GOT3 (cell line): ENCODE data around the gene PRC1.

Source experiments
- DNase-seq: peaks from one replicate; lab custom pipeline; 2025; ENCODE audit warnings: mixed read lengths; lab: John Stamatoyannopoulos, UW

Gene PRC1

DNA sequence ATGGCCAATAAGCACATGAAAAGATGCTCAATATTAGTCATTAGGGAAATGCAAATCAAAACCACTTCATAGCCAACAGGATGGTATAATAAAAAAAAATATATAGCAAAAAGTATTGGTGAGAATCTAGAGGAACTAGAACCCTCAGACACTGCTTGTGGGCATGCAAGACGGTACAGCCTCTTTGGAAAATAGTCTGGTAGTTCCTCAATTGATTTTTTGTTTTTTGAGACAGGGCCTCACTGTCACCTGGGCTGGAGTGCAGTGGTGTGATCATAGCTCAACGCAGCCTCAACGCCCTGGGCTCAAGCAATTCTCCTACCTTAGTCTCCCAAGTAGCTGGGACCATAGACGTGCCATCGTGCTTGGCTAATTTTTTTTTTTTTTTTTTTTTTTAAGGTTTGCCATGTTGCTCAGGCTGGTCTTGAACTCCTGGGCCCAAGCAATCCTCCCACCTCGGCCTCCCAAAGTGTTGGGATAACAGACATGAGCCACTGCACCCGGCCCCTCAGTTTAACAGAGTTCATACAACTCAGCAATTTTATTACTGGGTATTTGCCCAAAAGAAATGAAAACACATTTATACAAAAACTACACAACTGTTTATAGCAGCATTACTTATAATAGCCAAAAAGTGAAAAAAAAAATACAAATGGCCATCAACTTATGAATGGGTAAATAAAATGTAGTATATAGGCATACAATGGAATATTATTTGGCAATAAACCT lies 5.1 kb downstream of the PRC1 start:
- DNase-seq = no peak

DNA sequence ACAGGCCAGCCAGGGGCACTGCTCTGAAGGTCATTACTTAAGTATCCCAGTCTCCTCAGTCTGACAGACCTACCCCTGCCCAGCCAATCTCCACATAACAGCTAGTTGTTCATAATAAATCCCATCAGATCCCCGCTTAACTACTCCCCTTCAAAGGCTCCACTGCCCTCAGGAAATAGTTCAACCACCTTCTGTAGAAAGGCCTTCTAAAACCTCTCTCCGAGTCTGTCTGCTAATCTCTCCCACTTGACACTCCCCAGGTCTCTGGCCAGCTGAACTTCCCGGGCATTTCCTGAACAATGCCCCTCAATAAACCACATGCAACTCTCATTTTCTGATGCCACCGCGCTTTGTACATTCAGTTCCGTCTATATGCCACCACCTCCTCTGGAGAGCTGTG lies 6.0 kb downstream of the PRC1 start:
- no peak for DNase-seq

DNA sequence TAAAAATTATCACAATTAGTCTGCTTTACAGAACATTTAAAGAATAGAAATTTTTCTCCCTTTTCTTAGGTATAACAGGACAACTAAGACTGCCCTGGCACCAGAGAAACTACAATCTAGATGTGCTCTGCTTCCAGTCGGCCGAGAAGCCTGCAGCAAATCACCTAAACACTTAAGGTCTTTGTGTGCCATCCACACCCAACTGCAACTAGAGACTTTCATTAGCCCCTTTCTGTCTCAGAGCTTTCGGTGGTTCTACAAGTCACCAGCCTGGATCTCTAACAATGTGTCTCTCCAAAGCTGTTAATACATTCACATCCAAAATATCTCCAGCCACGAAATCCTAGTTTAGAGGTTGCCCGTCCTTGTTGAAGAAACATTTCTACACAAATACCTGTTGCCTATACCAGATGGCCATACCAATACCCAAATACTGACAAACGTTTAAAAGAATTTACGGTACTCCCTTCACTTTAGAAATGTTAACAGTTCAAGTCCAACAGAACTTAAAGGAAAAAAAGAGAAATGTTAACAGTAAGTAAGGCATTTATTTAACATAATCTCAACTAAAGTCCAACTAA lies 6.7 kb downstream of the PRC1 start:
- no peak for DNase-seq

DNA sequence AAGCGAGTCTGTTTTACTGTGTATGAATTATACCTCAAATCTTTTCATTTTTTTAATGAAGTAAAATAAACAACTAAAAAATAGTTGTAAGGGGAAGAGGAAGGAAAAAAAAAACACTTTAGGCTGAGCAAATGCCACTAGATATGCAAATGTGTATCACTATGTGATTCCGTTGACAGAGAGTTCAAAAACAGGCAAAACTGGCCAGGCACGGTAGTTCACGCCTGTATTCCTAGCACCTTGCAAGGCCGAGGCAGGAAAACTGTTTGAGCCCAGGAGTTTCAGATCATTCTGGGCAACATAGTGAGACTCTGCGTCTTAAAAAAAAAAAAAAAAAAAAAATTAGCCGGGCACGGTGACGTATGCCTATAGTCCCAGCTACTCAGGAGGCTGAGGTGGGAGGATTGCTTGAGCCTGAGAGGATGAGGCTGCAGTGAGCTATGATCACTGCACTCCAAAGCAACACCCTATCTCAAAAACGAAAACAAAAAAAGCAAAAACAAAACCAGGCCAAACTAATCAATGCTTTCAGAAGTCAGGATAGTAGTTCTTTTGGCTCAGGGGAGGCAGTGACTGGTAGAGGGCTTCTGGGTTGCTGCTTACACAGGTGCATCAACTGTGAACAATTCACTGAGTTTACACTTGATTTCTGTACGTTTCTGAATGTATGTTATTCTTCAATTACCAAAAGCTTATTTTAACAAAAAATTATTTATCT lies 7.4 kb downstream of the PRC1 start:
- DNase-seq = no peak

DNA sequence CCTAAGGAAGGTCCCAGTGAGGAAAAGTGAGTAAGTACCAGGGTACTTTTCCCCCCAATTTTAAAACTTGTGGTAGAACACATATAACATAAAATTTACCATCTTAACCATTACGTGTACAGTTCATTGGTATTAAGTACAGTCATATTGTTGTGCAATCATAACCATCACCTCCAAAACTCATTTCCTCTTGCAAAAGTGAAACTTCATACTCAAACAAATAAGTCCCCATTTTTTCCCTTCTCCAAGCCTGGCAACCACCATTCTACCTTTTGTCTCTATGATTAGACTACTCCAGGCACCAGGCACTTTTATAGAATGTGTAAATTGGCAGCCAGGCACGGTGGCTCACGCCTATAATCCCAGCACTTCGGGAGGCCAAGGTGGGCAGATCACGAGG lies 12.2 kb downstream of the PRC1 start:
- DNase-seq = no peak

DNA sequence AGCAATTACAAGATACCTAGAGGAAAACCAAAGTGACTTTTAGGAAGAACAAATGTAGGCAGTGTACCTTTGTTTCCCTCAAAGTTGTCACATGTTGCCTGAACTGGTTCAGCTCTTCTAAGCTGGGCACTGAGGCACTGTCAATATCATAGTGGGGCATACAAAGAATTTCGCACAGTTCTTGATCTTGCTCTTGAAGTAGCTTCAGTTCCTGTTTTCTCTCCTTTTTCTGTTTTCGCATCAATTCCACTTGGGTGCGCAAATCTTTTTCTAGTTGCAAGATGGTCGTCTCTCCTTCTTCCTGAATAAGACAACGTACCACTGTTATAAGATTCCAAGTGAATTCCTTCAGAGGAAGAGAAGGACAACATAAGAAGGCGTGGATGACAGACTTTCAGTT lies 12.7 kb downstream of the PRC1 start:
- no peak for DNase-seq

DNA sequence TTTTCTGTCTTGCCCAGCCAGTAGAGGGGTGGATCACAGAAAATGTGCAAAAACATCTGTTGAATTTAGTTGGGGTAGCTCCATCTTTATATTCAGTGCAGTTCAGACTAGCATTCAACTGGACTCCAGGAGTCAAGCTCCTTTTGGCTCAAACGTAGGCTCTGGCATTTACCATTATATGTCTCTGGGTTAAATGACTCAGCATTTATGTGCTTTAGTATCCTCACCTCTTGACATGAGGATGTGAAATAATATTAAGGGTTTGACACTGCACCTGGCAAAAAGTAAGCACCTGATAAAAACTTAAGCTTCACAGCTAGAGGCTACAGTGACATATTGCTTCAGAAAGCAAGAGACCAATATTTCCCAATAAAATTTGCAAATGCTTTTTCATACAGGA lies 14.8 kb downstream of the PRC1 start:
- no peak for DNase-seq

DNA sequence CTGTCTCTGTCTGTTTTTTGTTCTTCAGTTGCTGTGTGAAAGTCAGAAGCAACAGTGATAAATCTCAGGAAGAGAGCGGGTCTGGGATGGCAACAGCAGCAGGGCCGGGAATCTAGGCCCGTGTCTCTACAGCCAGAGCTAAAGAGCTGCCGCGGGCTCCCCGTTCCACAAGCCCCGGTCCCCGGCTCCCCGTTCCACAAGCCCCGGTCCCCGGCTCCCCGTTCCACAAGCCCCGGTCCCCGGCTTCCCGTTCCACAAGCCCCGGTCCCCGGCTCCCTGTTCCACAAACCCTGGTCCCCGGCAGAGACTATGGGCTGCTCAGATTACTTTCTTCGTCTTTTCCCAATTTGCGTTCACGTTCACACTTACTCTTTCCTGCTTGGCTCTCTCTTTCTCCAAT lies 20.1 kb downstream of the PRC1 start:
- DNase-seq = no peak

DNA sequence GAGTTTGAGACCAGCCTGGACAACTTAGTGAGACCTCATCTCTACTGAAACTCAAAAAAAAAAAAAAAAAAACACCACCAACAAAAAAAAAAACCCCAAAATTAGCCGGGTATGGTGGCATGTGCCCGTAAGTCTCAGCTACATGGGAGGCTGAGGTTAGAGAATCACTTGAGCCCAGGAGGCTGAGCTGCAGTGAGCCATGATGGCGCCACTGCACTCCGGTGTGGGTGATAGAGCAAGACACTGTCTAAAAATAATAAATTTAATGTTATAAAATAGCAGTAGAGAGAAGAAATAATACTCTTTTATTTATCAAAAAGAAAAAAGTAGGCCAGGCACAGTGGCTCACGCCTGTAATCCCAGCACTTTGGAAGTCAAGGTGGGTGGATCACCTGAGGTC lies 22.2 kb downstream of the PRC1 start:
- DNase-seq = no peak

DNA sequence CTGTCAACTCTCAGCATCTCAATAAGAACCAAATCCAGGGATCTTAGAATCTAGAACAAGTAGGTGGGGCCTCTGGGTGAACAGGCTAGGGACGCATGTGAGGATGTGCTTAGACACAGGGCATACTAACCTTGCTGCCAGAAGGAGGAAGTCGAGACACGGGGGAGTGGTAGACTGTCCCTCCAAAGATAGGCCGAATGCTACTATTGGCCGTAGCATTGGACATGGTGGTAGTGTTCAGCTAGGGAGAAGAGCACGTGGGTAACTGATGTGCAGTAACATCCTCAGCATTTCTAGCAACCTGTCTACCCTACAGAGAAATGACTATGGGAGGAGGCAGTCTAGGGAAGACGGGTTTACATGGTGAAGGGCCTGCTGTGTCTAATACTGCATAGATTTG lies 24.1 kb downstream of the PRC1 start:
- no peak for DNase-seq

DNA sequence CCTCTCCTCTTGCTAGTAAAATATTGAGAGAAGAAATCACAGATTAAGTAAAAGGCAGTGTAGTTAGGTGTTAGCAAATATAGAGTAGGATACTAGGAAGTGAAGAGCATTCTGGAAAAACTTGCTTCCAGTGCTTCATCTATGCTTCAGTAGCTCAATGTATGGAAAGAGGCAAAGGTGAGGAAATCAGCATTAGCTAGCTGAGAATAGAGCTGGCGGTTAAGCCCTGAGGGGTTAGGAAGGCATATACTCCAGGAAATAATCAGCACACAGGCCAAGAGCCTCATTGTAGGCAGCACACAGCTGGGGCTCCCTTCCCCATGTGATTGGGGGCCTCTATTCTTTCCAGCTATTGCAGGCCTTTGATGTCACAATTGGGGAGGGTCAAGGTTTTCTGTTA lies 25.9 kb downstream of the PRC1 start:
- DNase-seq = no peak

DNA sequence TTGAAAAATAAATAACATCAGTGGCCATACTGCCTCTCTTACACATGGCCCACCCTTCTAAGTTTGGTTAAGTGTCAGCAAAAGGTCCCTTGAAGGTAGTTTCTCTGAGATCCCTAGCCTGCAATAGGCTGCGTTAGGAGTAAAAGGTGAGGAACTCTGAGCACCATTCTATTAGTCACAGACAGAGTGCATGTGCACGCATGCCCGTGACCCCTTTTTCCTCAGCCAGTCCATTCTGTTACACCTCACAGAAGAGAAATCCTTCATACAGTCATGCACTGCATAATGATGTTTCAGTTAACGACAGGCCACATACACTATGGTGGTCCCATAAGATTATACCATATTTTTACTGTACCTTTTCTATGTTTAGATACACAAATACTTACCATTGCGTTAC lies 27.1 kb downstream of the PRC1 start:
- no peak for DNase-seq

DNA sequence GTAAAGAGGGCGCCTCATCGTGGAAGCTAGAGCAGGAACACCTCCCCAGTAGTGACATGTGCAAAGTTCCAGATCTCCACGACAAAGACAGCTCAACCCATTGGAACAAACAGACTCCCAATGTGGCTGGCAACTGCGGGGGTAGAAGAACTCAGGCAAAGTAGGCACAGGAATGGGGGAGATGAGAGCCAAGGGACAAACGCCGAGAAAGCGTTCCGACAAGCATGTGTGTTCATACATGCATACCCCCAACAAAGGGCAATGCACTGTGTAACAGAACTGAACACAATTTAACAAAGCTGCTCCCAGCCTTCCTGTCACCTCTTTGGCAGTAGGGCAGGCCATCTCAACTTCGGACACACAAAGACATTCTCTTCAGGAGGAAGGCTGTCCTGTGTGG lies 28.1 kb downstream of the PRC1 start:
- DNase-seq = no peak

DNA sequence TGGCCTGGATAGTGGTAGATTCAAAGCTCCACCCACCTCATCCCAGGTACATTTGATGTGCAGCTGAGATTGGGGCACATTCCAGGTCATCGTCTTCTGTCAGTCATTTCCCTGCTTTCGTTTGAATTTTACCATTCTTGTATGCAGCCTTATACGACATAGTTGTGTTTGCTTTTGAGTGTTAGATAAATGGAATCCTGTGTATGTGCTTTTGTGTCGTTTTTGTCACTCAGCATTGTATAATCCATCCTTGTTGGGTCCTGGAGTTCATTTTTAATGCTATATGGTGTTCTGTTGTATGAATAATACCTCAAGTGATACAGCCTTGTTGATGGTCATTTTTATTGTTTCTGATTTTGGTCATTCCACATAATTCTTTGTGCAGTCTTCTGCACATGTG lies 32.3 kb downstream of the PRC1 start:
- DNase-seq = no peak

DNA sequence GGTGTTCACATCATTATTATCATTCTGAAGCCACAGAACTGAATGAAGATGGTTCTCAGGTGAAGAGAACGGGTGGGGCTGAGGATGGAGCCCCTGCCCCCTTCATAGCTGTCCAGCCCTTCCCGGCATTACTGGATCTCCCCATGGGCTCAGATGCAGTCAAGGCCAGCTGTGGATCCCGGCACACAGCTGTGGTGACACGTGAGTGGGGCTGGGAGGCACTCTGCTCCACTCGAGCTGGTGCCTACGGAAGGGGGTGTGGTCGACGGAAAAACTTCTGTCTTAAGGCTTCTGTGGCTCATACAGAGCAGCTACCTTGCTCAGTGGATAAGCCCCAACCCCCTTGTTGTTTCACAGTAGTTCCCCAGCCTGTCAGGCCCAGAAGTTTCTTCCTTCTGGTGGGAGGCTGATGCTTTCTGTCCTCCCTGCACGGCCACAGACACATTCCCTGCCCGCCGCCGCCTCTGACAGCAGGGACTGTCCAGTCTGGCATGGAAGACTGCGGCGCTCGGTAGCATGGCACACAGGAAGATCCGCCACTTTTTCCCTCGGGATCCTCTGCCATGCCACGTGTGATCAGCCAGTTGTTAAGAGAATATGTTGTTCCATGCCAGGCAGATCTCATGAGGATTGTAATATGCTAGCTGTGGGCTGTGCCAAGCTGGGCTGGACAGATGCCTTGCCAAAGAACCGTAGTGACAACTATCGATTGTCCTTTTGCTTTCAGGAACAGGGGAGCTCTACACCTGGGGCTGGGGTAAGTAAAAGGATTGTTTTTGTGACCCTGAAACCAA lies 33.8 kb downstream of the PRC1 start:
- no peak for DNase-seq

DNA sequence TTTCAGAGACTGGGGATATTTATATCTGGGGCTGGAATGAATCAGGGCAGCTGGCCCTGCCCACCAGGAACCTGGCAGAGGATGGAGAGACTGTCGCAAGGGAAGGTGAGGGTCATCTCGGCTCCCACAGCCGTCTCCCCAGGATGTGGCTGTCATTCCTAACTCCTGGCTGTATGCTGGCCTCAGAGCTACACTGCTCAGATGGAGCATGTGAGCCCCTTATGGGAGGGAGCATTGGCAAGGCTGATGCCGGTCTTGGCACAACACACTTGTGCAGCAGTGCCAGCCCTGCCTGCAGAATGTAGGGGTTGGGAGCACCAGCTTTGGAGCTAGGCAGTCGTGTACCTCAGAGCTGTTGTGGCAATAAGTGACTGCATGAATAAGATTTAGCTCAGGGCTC lies 34.4 kb downstream of the PRC1 start:
- no peak for DNase-seq

DNA sequence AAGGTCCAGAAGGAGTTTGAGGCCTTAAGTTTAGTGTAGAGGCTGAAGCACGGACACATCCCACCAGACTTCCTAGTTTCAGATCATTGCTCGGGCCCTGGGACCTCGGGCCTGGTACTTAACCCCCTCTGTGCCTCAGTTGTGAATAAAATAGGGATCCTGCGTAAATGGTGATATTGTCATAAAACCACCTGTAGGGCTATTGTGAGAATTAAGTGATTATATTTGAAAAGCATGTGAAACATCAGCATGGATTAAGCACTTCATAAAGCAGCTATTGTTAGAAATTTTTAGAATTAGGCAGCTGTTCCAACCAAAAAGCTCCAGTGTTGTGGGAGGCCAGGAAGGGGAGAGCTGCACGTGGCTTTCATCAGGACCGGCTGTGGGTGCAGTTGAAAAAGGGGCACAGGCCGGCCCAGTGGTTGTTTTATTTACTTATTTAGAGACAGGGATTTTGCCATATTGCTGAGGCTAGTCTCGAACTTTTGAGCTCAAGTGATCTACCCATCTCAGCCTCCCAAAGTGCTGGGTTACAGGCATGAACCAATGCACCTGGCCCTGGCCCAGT lies 35.2 kb downstream of the PRC1 start:
- DNase-seq = no peak

DNA sequence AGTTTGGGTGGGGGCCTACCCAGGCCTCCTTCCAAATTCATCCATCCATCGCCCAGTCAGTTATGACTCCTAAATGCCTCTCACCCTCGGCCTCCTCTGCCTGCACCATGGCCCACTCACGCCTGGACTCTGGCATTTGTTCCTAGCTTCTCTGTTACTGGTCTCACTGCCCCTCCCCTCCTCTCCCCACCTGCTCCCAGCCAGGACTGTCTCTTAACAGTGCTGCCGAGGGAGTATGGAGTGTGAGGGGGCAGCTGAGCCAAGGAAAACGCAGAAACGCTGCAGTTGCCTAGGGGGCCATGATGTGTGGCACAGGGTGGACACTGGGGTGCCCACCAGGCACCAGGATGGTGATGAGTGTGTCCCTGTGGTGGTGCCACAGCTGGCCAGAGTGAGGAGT lies 36.5 kb downstream of the PRC1 start:
- no peak for DNase-seq

DNA sequence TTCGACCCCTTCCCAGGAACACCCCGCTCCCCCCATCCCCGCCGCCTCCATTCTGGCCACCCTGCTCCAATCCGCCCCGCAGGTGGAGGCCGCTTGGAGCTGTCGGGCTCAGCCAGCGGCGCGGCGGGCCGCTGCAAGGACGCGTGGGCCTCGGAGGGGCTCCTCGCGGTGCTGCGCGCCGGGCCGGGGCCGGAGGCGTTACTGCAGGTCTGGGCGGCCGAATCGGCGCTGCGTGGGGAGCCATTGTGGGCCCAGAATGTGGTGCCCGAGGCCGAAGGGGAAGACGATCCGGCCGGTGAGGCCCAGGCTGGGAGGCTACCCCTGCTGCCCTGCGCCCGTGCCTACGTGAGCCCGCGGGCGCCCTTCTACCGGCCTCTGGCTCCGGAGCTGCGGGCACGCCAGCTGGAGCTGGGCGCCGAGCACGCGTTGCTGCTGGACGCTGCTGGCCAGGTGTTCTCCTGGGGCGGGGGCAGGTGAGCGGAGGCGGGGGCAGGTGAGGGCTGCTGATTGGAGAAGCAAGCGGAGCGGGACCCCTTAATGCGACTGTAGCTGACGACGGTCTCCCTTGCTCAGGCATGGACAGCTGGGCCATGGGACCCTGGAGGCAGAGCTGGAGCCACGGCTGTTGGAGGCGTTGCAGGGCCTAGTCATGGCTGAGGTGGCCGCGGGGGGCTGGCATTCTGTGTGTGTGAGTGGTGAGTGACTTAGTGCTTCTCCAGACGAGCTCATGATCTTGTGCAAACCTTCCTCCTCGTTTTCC lies 37.1 kb downstream of the PRC1 start:
- DNase-seq = no peak

DNA sequence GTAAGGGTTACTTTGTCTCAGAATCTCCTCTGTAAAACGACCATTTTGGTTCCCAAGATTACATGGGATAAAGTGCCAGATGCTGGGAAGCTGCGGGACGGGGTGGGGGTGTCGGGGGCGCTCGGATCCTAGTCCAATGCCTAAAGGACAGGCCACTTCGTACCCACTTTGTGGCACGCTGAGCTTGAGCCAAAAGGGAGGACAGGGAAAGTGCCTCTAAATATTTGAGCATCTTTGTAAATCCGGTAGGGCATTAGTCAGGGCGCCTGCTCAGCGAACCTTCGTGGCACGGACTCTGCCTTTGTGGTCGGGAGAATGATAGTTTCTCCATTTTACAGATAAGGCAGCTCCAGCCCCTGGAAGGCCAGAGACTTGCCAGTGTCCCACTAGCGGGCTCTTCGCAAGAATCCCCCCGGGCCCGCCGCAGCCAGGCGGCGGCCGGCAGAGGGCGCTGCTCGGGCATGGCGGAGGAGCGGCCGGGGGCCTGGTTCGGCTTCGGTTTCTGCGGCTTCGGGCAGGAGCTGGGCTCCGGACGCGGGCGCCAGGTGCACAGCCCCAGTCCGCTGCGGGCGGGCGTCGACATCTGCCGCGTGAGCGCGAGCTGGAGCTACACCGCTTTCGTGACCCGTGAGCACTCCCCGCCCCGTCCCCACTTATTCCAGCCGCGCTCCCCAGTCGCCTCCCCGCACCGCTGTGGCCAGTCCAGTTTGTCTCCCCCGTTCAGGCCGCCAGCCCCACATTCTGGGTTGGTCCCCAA lies 37.9 kb downstream of the PRC1 start:
- DNase-seq = no peak
